IPS-18c (cell line): ENCODE measurements around the gene IL5RA.

ENCODE experiments used
- H3K4me3 ChIP-seq: 2 replicates; pipeline ENCODE4 v1.7.0; 2013; ENCODE audit warnings: low read depth, mild to moderate bottlenecking, low read length, moderate library complexity; ENCODE audit not compliant: insufficient read depth
- H3K9me3 ChIP-seq: one replicate; pipeline ENCODE4 v1.6.1; 2013; ENCODE audit warnings: mild to moderate bottlenecking, low read length, moderate library complexity; ENCODE audit not compliant: control insufficient read depth, insufficient read depth

IL5RA gene

DNA sequence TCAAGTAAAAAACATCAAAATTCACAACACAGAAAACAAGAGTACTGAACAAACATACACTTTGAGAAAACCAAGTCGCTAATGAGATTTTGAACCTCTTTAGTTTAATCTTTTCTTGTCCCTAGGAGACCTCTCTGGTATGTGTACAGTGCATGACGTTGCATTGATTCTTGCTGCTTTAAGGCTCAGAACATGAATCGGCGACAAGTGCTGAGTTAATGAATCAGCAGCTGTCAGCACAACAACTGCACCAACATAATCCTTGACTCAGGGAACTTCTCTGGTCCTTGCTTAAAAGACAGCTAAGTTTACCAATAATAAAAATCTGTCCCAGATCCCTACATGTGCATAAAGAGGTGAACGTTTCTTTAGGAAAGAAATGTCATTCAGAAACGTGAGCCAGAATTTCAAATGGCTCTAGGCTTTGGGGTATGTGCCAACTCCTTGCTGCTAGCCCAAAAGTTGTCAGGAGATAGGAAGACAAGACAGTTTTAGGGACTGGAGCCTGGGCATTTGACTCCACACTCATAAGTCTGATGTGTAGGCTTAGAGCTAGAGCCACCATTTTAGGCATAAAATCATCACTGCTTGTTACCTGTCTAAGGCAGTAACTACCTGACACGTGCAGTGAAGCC lies 86.9 kb downstream of the IL5RA start:
- no peak overlapping the region for H3K4me3 ChIP-seq

DNA sequence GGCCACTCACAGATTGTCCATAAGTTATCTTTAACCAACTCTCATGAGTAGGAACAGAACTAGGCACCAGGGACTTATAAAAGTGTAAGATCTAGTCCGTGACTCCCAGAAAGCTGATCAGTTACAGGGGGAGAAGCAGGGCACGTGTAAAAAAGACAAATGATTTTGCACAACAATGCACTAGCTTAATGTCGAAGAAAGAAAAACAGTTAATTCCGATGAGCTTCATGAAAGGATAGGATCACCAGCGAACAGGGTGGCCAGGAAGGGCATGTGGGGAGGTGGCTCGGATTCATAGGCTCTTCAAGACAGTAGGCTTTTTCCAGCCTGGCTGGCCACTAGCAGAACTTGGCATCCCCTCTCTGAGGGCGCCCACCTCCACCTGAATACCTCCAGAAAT lies 90.0 kb downstream of the IL5RA start:
- H3K9me3 ChIP-seq, result no peaks in the 10 kb centered on the region
- no peak overlapping the region for H3K4me3 ChIP-seq

More for the DNA sequence above, 86.9 kb downstream of the IL5RA start:
- no peaks in the 10 kb centered on the region for H3K9me3 ChIP-seq
